Tibial nerve (tissue), 4 donors: Measurements from ENCODE around the gene GPR119.

Experiments
- CTCF ChIP-seq, 5 experiments: fragments of 200-600 bp in 3 of 5; fragments of 450-650 bp in 2 of 5; sonication (generic) in 3 of 5; IDR thresholded peaks; one replicate each; pipeline ENCODE4 v1.5.1; 2016 to 2019; ENCODE audit warnings: antibody characterized with exemption in 5 of 5, mild to moderate bottlenecking in 3 of 5, moderate library complexity in 2 of 5
- EP300 ChIP-seq, 2 donors: sonication (generic); formaldehyde crosslinking; IDR thresholded peaks; one replicate each; pipeline ENCODE4 v1.6.1; 2017; ENCODE audit warnings: antibody characterized with exemption in 2 of 2, mild to moderate bottlenecking in 1 of 2
- POLR2A ChIP-seq, 2 donors: fragments of 450-650 bp; IDR thresholded peaks; one replicate each; pipeline ENCODE4 v1.6.1; 2017; ENCODE audit warnings: antibody characterized with exemption in 2 of 2, mild to moderate bottlenecking in 2 of 2, moderate library complexity in 2 of 2

GRCh38 chrX:130347321-130347720 lies 38.2 kb downstream of the GPR119 start:
- TF ChIP-seq EP300 (IDR thresholded peaks at IDR 0.05) = no peak
- TF ChIP-seq CTCF (IDR thresholded peaks at IDR 0.05) = no peak
- no peak for TF ChIP-seq POLR2A (IDR thresholded peaks at IDR 0.05)
